Mucosa of descending colon (tissue), 3 donors: ENCODE measurements around the gene TRAF3. TPM values are rescaled to one million over a fixed set of nuclear protein-coding genes. Genes with fewer than 3 reads are reported as not detected.

ENCODE experiments used
- ATAC-seq: fragments of 200-7000 bp; cut with Tn5 transposase; one replicate; pipeline ENCODE4 v1.9.1; 2020; ENCODE audit warnings: mild to moderate bottlenecking, moderate library complexity
- DNase-seq, 3 donors: peaks; one replicate each; pipeline ENCODE4 v3.0.0-alpha.2; 2020
- H3K36me3 ChIP-seq: fragments of 200-600 bp; one replicate; pipeline ENCODE4 v1.8.0; 2021; ENCODE audit warnings: low read depth, mild to moderate bottlenecking
- H3K4me1 ChIP-seq: fragments of 200-600 bp; one replicate; pipeline ENCODE4 v1.8.0; 2021; ENCODE audit warnings: low read depth, mild to moderate bottlenecking
- H3K4me3 ChIP-seq: fragments of 200-600 bp; one replicate; pipeline ENCODE4 v1.8.0; 2021; ENCODE audit warnings: mild to moderate bottlenecking
- H3K9me3 ChIP-seq: fragments of 200-600 bp; one replicate; pipeline ENCODE4 v1.8.0; 2021; ENCODE audit warnings: mild to moderate bottlenecking
- CTCF ChIP-seq: fragments of 200-600 bp; IDR thresholded peaks from one replicate; pipeline ENCODE4 v1.8.0; 2022; ENCODE audit warnings: antibody characterized with exemption, mild to moderate bottlenecking
- intact Hi-C, 2 donors: fragments of 100-400 bp; cut with DNase I in 1 of 2; cut with micrococcal nuclease in 1 of 2; formaldehyde crosslinking; loops; one replicate each; pipeline versions ENCODE4 v1.11.0 to v1.11.1; 2022; cut with DNase I, micrococcal nuclease
- total RNA-seq, 3 donors: library from RNA; stranded (reverse); fragmentation: NEBNext Ultra II Directional in 2 of 3; extraction: Animal tissue kit (Norgen Biotek cat#: 25700) in 2 of 3; gene quantifications; one replicate each; pipeline versions ENCODE4 v1.2.1 to v1.2.4, GENCODE V29; 2021 to 2023
- donor health status: DM: no; HTN: no; CAD: no; lungs with moderate emphysema.
- donor health status: DM: no; HTN: no; CAD: no.
- donor health status: DM: no; HTN: yes; CAD: no.

The TRAF3 gene
- total RNA-seq, 3 donors from 2014 or later = 20.9 to 36.0 (median 21.3) TPM

DNA sequence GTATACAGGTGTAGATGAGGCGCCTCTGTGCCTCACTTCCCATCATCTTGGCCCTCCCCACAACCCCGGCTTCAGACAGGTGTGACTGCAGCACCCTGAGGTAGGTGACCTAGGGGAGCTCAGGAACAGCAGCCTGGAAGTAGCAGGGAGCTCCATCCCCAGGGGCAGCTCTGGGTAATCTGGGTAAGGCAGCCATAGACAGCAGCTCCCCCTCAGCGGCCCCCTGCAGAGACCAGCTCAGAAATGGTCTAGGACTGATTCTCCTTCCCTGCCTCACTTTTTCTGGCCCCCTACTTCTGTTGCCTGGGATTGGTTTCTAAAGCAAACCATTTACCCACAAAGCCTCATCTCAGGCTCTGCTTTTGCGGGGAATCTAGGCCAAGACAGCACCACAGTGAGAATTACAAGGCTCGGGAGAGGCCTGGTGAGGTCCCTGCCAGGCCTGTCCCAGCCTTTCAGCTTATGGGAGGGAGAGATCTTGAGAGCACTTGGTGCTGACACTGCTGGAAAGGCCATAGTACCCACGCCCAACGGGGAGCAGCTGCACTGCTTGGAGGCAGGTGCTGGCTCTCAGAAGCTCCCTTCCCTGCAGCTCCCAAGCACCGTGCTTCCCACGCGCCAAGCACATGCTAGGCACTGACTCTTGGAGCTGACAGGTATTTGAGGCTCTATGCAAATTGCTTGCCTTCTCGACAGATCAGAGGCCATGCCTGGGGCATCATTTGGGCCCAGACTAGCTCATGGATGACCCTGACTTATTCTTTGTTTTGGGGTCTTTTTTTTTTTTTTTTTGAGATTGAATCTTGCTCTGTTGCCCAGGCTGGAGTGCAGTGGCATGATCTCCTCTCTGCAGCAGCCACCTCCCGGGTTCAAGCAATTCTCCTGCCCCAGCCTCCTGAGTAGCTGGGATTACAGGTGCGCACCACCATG is 45.1 kb upstream of the TRAF3 start:
- ATAC-seq = no peak
- H3K4me1 ChIP-seq = no peaks in the 10 kb centered on the region
- H3K9me3 ChIP-seq = no peaks in the 10 kb centered on the region
- no peak overlapping the region for H3K4me3 ChIP-seq
- intact Hi-C loops = no loop called here
- H3K36me3 ChIP-seq = no peaks in the 10 kb centered on the region
- no peak for DNase-seq
- no peak for TF ChIP-seq CTCF

GRCh38 chr14:102732924-102733323 is 44.3 kb upstream of the TRAF3 start:
- intact Hi-C loops = no loop called here
- Histone ChIP-seq H3K4me3 (no peak overlapping the region), H3K4me1 (no peaks in the 10 kb centered on the region), H3K36me3 (no peaks in the 10 kb centered on the region), H3K9me3 (no peaks in the 10 kb centered on the region)
- TF ChIP-seq CTCF = no peak
- no peak for ATAC-seq
- DNase-seq = no peak

GRCh38 chr14:102733326-102733725 is 43.9 kb upstream of the TRAF3 start:
- intact Hi-C loops = no loop called here
- H3K9me3 ChIP-seq = no peaks in the 10 kb centered on the region
- no peak for TF ChIP-seq CTCF
- no peak for DNase-seq
- no peak overlapping the region for H3K4me3 ChIP-seq
- H3K4me1 ChIP-seq = no peaks in the 10 kb centered on the region
- ATAC-seq = no peak
- no peaks in the 10 kb centered on the region for H3K36me3 ChIP-seq

DNA sequence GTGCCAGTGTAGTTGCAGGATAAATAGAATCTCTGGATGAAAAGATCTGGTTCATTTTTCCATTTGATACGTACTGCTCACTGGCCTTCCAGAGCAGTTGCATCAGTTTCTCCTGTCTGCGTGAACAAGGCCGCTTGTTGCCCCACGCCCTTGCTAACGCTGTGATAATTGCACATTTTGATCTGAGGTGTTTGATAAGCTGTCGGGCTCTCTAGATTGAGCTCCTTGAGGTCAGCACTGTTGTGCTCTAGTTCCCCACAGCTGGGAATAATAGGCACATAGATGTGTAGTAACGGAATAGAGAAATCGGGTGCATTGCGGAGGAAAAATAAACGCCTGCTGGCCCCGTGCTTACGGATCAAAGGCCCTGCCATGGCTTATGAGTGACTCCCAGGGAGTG is 42.8 kb upstream of the TRAF3 start:
- ATAC-seq (no peak), DNase-seq (no peak)
- intact Hi-C loops = no loop called here
- no peaks in the 10 kb centered on the region for H3K9me3 ChIP-seq
- H3K36me3 ChIP-seq = no peaks in the 10 kb centered on the region
- no peak for TF ChIP-seq CTCF
- H3K4me3 ChIP-seq = no peak overlapping the region
- no peaks in the 10 kb centered on the region for H3K4me1 ChIP-seq

GRCh38 chr14:102736956-102737355 is 40.3 kb upstream of the TRAF3 start:
- H3K9me3 ChIP-seq = peaks cover 16% of the 10 kb centered on the region
- H3K4me1 ChIP-seq = no peaks in the 10 kb centered on the region
- H3K4me3 ChIP-seq = no peak overlapping the region
- DNase-seq = no peak
- H3K36me3 ChIP-seq = no peaks in the 10 kb centered on the region
- intact Hi-C loops = no loop called here
- TF ChIP-seq CTCF = no peak
- no peak for ATAC-seq
